ENCODE measurements around the gene NRG2. TPM values are rescaled to one million over a fixed set of nuclear protein-coding genes. Genes with fewer than 3 reads are reported as not detected.
A peak's percentile ranks its signal among the peaks of the same experiment; 100 is the strongest.

The NRG2 gene
- total RNA-seq, 4 donors from 2014 or later = 0.66 to 4.9 (median 2.5) TPM

DNA sequence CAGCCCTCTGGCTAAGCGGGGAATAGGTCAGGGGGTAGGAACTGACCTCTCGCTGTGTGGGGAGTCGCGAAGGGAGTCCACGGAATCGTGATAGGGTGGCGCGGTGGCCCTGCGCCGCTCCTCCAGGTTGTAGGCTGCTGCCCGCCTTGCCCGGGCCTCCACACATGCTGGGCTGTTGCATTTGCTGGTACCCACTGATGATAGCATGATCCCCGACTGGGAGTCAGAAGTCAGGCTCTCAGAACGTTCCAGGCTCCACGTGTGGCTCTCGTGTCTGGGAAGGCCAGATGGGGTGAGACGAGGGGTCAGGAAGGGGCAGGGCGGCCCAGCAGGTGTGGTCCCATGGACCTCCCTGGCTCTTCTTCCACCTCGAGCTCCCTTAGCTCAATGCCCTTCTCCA lies 191.5 kb downstream of the NRG2 start:
- WGBS, 2 donors = 86 to 92% methylated on average over 9 to 16 of the region's 19 CpGs
- H3K4me1 ChIP-seq = peaks cover 0 to 29% (median 0%) of the 10 kb centered on the region in 3 donors

DNA sequence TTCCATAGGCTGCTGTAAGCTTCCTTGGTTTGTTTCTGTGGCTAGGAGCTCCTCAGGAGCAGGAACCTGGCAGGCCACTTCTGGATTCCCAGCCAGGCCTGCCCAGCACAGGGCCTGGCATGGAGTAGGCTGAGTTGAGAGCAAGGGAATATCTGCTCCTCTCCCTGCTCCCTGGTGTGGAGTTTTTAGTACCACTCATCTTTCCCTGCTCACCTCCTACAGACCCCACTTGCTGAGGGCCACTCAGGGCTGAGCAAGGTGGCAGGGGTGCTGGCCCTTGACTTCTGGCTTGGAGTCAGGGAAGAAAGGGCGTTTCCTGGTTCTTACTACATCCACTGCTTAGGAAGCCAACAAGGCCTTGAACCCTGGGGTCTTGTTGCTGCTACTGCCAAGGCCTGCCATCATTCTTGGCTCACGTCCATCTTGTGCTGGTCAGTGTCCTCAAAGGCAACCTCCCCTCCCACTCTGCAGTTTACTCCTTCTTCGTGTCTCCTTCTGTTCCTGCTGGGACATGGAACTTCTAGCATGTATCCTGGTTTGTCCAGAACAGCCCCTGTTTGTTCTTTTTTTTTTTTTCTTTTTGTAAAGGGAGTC lies 192.6 kb downstream of the NRG2 start:
- H3K27me3 ChIP-seq = peaks cover 0 to 12% (median 0%) of the 10 kb centered on the region in 4 donors
- no peaks in the 10 kb centered on the region for H3K36me3 ChIP-seq
- H3K9me3 ChIP-seq = no peaks in the 10 kb centered on the region
- no peak overlapping the region for H3K4me3 ChIP-seq
- peaks cover 0 to 29% (median 0%) of the 10 kb centered on the region in 3 donors for H3K4me1 ChIP-seq
- WGBS, 2 donors = 91 to 95% methylated on average over 3 of the region's 3 CpGs
- TF ChIP-seq, protein P1, sequence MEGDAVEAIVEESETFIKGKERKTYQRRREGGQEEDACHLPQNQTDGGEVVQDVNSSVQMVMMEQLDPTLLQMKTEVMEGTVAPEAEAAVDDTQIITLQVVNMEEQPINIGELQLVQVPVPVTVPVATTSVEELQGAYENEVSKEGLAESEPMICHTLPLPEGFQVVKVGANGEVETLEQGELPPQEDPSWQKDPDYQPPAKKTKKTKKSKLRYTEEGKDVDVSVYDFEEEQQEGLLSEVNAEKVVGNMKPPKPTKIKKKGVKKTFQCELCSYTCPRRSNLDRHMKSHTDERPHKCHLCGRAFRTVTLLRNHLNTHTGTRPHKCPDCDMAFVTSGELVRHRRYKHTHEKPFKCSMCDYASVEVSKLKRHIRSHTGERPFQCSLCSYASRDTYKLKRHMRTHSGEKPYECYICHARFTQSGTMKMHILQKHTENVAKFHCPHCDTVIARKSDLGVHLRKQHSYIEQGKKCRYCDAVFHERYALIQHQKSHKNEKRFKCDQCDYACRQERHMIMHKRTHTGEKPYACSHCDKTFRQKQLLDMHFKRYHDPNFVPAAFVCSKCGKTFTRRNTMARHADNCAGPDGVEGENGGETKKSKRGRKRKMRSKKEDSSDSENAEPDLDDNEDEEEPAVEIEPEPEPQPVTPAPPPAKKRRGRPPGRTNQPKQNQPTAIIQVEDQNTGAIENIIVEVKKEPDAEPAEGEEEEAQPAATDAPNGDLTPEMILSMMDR (IDR thresholded peaks at IDR 0.05) = no peak
- TF ChIP-seq POLR2A (IDR thresholded peaks at IDR 0.05) = no peak
- peak overlapping the region in 3 of 4 donors; percentile 19 to 61 (median 44) for H3K27ac ChIP-seq
- no peak for DNase-seq
- intact Hi-C loops (cut with DNase I) = no loop called here

More for the DNA sequence above, 191.5 kb downstream of the NRG2 start:
- intact Hi-C loops (cut with DNase I) = no loop called here
- Histone ChIP-seq H3K27me3 (peaks cover 0 to 7% (median 0%) of the 10 kb centered on the region in 4 donors), H3K27ac (no peak overlapping the region), H3K4me3 (no peak overlapping the region), H3K9me3 (no peaks in the 10 kb centered on the region), H3K36me3 (no peaks in the 10 kb centered on the region)
- no peak for DNase-seq
- no peak for TF ChIP-seq POLR2A (IDR thresholded peaks at IDR 0.05)
- TF ChIP-seq, protein P1 (IDR thresholded peaks at IDR 0.05) = no peak

DNA sequence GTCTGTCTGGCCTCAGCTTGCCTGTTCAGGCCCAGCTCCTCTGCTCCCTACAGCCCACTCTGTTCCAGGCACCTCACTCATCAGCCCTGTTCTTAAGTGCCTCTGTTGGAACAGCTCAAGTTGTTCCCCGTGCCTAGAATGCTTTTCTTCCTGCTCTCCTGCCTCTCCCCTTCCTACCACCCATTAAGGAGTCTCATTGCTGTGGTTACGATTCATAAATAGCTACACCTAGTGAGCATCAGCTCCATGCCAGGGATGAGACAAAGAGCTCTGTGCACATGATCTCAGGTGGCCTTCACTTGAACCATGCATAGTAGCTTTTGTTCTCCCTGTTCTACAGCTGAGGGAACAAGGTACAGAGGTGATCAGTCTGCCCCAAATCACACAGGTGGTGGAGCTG lies 193.2 kb downstream of the NRG2 start:
- Histone ChIP-seq H3K4me1 (peaks cover 0 to 29% (median 0%) of the 10 kb centered on the region in 3 donors), H3K9me3 (no peaks in the 10 kb centered on the region), H3K4me3 (no peak overlapping the region), H3K27me3 (peaks cover 0 to 12% (median 0%) of the 10 kb centered on the region in 4 donors), H3K36me3 (no peaks in the 10 kb centered on the region), H3K27ac (peak overlapping the region in 3 of 4 donors; percentile 34 to 81 (median 61))
- TF ChIP-seq, protein P1 (IDR thresholded peaks at IDR 0.05) = no peak
- TF ChIP-seq POLR2A (IDR thresholded peaks at IDR 0.05) = no peak
- DNase-seq = no peak
- 24 to 44% methylated on average over 2 of the region's 2 CpGs for WGBS, 2 donors
- intact Hi-C loops (cut with DNase I) = no loop called here

DNA sequence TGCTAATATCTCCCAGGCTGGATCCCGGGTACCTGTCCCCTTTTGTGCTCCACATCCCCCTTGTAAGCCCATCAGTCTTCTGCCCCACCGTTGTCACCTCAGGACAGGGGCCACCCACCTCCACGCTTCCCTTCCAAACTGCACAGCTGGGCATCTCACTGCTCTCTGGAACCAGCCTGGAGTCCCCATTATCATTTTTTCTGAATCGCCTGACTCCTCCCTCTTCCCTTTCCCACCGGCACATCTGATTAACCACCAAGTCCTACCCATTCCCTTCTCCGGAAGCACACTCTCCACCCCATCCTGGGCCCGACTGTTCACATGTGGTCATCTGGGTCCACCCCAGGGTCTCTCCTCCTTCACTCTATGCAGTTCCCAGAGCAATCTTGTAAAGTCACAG lies 193.6 kb downstream of the NRG2 start:
- H3K27me3 ChIP-seq = peaks cover 0 to 15% (median 0%) of the 10 kb centered on the region in 4 donors
- H3K4me3 ChIP-seq = no peak overlapping the region
- WGBS, 2 donors = 70 to 75% methylated on average over 7 of the region's 7 CpGs
- H3K4me1 ChIP-seq = peaks cover 0 to 29% (median 0%) of the 10 kb centered on the region in 3 donors
- TF ChIP-seq POLR2A (IDR thresholded peaks at IDR 0.05) = no peak
- TF ChIP-seq, protein P1 (IDR thresholded peaks at IDR 0.05) = no peak
- DNase-seq = no peak
- H3K9me3 ChIP-seq = no peaks in the 10 kb centered on the region
- H3K36me3 ChIP-seq = no peaks in the 10 kb centered on the region
- H3K27ac ChIP-seq = peak overlapping the region in 3 of 4 donors; percentile 34 to 81 (median 54)
- intact Hi-C loops (cut with DNase I) = no loop called here

DNA sequence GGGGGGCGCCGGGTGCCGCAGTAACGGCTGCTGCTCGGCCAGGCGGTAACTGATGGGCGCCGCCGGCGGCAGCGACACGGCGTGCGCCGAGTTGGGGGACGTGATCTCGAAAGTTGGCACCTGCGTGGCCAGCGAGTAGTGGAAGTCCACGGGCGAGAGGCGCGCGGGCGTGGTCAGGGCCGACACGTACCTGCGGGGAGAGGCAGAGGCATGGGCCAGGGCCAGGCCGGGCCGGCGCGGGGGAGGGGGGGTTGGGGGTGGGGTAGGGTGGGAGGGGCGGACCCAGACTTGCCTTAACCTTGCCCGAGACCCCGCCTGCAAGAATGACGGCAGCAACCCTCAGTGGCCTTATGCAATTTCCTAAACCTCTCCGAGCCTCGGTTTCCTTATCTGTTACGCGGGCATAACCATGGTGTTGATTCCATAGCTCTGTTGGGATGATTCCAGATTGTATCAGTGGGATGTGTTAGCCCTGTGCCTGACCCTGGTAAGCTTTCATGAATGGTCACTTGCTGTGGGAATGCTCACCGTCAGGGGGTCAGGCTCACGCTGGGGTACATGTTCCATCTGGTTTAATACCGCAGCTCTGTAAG lies 194.5 kb downstream of the NRG2 start:
- DNase-seq = no peak
- Histone ChIP-seq H3K36me3 (no peaks in the 10 kb centered on the region), H3K27ac (peak overlapping the region in 3 of 4 donors; percentile 51 to 82 (median 81)), H3K4me3 (peak overlapping the region; percentile 39 to 76 (median 50)), H3K4me1 (peaks cover 0 to 29% (median 0%) of the 10 kb centered on the region in 3 donors), H3K9me3 (no peaks in the 10 kb centered on the region), H3K27me3 (peaks cover 0 to 19% (median 0%) of the 10 kb centered on the region in 4 donors)
- WGBS, 2 donors = 64 to 74% methylated on average over 7 to 14 of the region's 43 CpGs
- TF ChIP-seq, protein P1 (IDR thresholded peaks at IDR 0.05) = no peak
- no peak for TF ChIP-seq POLR2A (IDR thresholded peaks at IDR 0.05)
- intact Hi-C loops (cut with DNase I) = no loop called here

All from esophagus squamous epithelium (tissue), 5 donors.